ENCODE measurements around the gene MAP3K4.
A peak's percentile ranks its signal among the peaks of the same experiment; 100 is the strongest.

Gene MAP3K4

GRCh38 chr6:161125591-161125990 lies 134.0 kb downstream of the MAP3K4 start:
- Histone ChIP-seq H3K9me3 (ENCODE audit: control insufficient read depth, low read length) (peaks cover 43% of the 10 kb centered on the region), H3K27ac (ENCODE audit: low read depth, low read length, severe bottlenecking) (peak overlapping the region; percentile 36), H3K4me3 (ENCODE audit: extremely low read depth, insufficient read depth, low read length, poor library complexity, severe bottlenecking) (no peak overlapping the region), H3K36me3 (ENCODE audit: control insufficient read depth, insufficient read depth, low read length) (peaks cover 51% of the 10 kb centered on the region), H3K4me1 (ENCODE audit: control insufficient read depth, insufficient read depth, low read length, poor library complexity, severe bottlenecking) (no peaks in the 10 kb centered on the region)
- whole genome bisulfite sequencing, 2 experiments (ENCODE audit: insufficient coverage in 2 of 2), result 83% methylated on average over 1 of the region's 2 CpGs; no CpG with 5 or more reads in 1 of the 2 experiments

GRCh38 chr6:161127071-161127740 lies 135.6 kb downstream of the MAP3K4 start:
- no peak overlapping the region for H3K27ac ChIP-seq (ENCODE audit: low read depth, low read length, severe bottlenecking)
- peaks cover 63% of the 10 kb centered on the region for H3K36me3 ChIP-seq (ENCODE audit: control insufficient read depth, insufficient read depth, low read length)
- 90 to 100% methylated on average over 5 to 7 of the region's 7 CpGs for WGBS, 2 experiments (ENCODE audit: insufficient coverage in 2 of 2)
- H3K4me3 ChIP-seq (ENCODE audit: extremely low read depth, insufficient read depth, low read length, poor library complexity, severe bottlenecking), result no peak overlapping the region
- H3K4me1 ChIP-seq (ENCODE audit: control insufficient read depth, insufficient read depth, low read length, poor library complexity, severe bottlenecking), result no peaks in the 10 kb centered on the region
- H3K9me3 ChIP-seq (ENCODE audit: control insufficient read depth, low read length), result peaks cover 37% of the 10 kb centered on the region

GRCh38 chr6:161128230-161128629 lies 136.7 kb downstream of the MAP3K4 start:
- H3K36me3 ChIP-seq (ENCODE audit: control insufficient read depth, insufficient read depth, low read length), result peaks cover 65% of the 10 kb centered on the region
- H3K27ac ChIP-seq (ENCODE audit: low read depth, low read length, severe bottlenecking), result no peak overlapping the region
- peaks cover 32% of the 10 kb centered on the region for H3K9me3 ChIP-seq (ENCODE audit: control insufficient read depth, low read length)
- 92 to 100% methylated on average over 1 to 2 of the region's 2 CpGs for WGBS, 2 experiments (ENCODE audit: insufficient coverage in 2 of 2)
- H3K4me3 ChIP-seq (ENCODE audit: extremely low read depth, insufficient read depth, low read length, poor library complexity, severe bottlenecking), result no peak overlapping the region
- no peaks in the 10 kb centered on the region for H3K4me1 ChIP-seq (ENCODE audit: control insufficient read depth, insufficient read depth, low read length, poor library complexity, severe bottlenecking)

- Histone ChIP-seq H3K4me1 (ENCODE audit: control insufficient read depth, insufficient read depth, low read length, poor library complexity, severe bottlenecking) (no peaks in the 10 kb centered on the region), H3K27ac (ENCODE audit: low read depth, low read length, severe bottlenecking) (no peak overlapping the region), H3K4me3 (ENCODE audit: extremely low read depth, insufficient read depth, low read length, poor library complexity, severe bottlenecking) (no peak overlapping the region), H3K9me3 (ENCODE audit: control insufficient read depth, low read length) (peaks cover 30% of the 10 kb centered on the region), H3K36me3 (ENCODE audit: control insufficient read depth, insufficient read depth, low read length) (peaks cover 70% of the 10 kb centered on the region)
- WGBS, 2 experiments (ENCODE audit: insufficient coverage in 2 of 2), result 87 to 88% methylated on average over 11 of the region's 12 CpGs
These were observed 137.2 kb downstream of the MAP3K4 start for GRCh38 chr6:161128680-161129196.

GRCh38 chr6:161130541-161130940 lies 139.0 kb downstream of the MAP3K4 start:
- Histone ChIP-seq H3K4me1 (ENCODE audit: control insufficient read depth, insufficient read depth, low read length, poor library complexity, severe bottlenecking) (no peaks in the 10 kb centered on the region), H3K9me3 (ENCODE audit: control insufficient read depth, low read length) (peaks cover 29% of the 10 kb centered on the region), H3K36me3 (ENCODE audit: control insufficient read depth, insufficient read depth, low read length) (peaks cover 88% of the 10 kb centered on the region), H3K27ac (ENCODE audit: low read depth, low read length, severe bottlenecking) (no peak overlapping the region), H3K4me3 (ENCODE audit: extremely low read depth, insufficient read depth, low read length, poor library complexity, severe bottlenecking) (no peak overlapping the region)
- 87 to 92% methylated on average over 6 to 7 of the region's 7 CpGs for WGBS, 2 experiments (ENCODE audit: insufficient coverage in 2 of 2)

GRCh38 chr6:161130967-161131766 lies 139.6 kb downstream of the MAP3K4 start:
- Histone ChIP-seq H3K4me3 (ENCODE audit: extremely low read depth, insufficient read depth, low read length, poor library complexity, severe bottlenecking) (no peak overlapping the region), H3K9me3 (ENCODE audit: control insufficient read depth, low read length) (peaks cover 22% of the 10 kb centered on the region), H3K27ac (ENCODE audit: low read depth, low read length, severe bottlenecking) (no peak overlapping the region), H3K36me3 (ENCODE audit: control insufficient read depth, insufficient read depth, low read length) (peaks cover 91% of the 10 kb centered on the region), H3K4me1 (ENCODE audit: control insufficient read depth, insufficient read depth, low read length, poor library complexity, severe bottlenecking) (no peaks in the 10 kb centered on the region)
- 96 to 100% methylated on average over 2 of the region's 3 CpGs for WGBS, 2 experiments (ENCODE audit: insufficient coverage in 2 of 2)

GRCh38 chr6:161132384-161132783 lies 140.8 kb downstream of the MAP3K4 start:
- Histone ChIP-seq H3K27ac (ENCODE audit: low read depth, low read length, severe bottlenecking) (no peak overlapping the region), H3K9me3 (ENCODE audit: control insufficient read depth, low read length) (peaks cover 11% of the 10 kb centered on the region), H3K4me3 (ENCODE audit: extremely low read depth, insufficient read depth, low read length, poor library complexity, severe bottlenecking) (no peak overlapping the region), H3K4me1 (ENCODE audit: control insufficient read depth, insufficient read depth, low read length, poor library complexity, severe bottlenecking) (no peaks in the 10 kb centered on the region), H3K36me3 (ENCODE audit: control insufficient read depth, insufficient read depth, low read length) (peaks cover 88% of the 10 kb centered on the region)
- 87 to 94% methylated on average over 10 to 11 of the region's 11 CpGs for WGBS, 2 experiments (ENCODE audit: insufficient coverage in 2 of 2)

GRCh38 chr6:161133963-161134362 lies 142.4 kb downstream of the MAP3K4 start:
- H3K27ac ChIP-seq (ENCODE audit: low read depth, low read length, severe bottlenecking), result no peak overlapping the region
- H3K9me3 ChIP-seq (ENCODE audit: control insufficient read depth, low read length), result peaks cover under 1% of the 10 kb centered on the region
- H3K36me3 ChIP-seq (ENCODE audit: control insufficient read depth, insufficient read depth, low read length), result peaks cover 86% of the 10 kb centered on the region
- no peaks in the 10 kb centered on the region for H3K4me1 ChIP-seq (ENCODE audit: control insufficient read depth, insufficient read depth, low read length, poor library complexity, severe bottlenecking)
- H3K4me3 ChIP-seq (ENCODE audit: extremely low read depth, insufficient read depth, low read length, poor library complexity, severe bottlenecking), result no peak overlapping the region
- 91 to 98% methylated on average over 5 to 6 of the region's 9 CpGs for WGBS, 2 experiments (ENCODE audit: insufficient coverage in 2 of 2)

GRCh38 chr6:161134550-161135298 lies 143.2 kb downstream of the MAP3K4 start:
- H3K27ac ChIP-seq (ENCODE audit: low read depth, low read length, severe bottlenecking), result no peak overlapping the region
- WGBS, 2 experiments (ENCODE audit: insufficient coverage in 2 of 2), result 97 to 99% methylated on average over 16 to 17 of the region's 17 CpGs
- H3K4me1 ChIP-seq (ENCODE audit: control insufficient read depth, insufficient read depth, low read length, poor library complexity, severe bottlenecking), result no peaks in the 10 kb centered on the region
- peaks cover 86% of the 10 kb centered on the region for H3K36me3 ChIP-seq (ENCODE audit: control insufficient read depth, insufficient read depth, low read length)
- H3K9me3 ChIP-seq (ENCODE audit: control insufficient read depth, low read length), result no peaks in the 10 kb centered on the region
- no peak overlapping the region for H3K4me3 ChIP-seq (ENCODE audit: extremely low read depth, insufficient read depth, low read length, poor library complexity, severe bottlenecking)

- no peaks in the 10 kb centered on the region for H3K9me3 ChIP-seq (ENCODE audit: control insufficient read depth, low read length)
- H3K27ac ChIP-seq (ENCODE audit: low read depth, low read length, severe bottlenecking), result no peak overlapping the region
- 92 to 93% methylated on average over 21 to 22 of the region's 23 CpGs for WGBS, 2 experiments (ENCODE audit: insufficient coverage in 2 of 2)
- H3K36me3 ChIP-seq (ENCODE audit: control insufficient read depth, insufficient read depth, low read length), result peaks cover 84% of the 10 kb centered on the region
- H3K4me3 ChIP-seq (ENCODE audit: extremely low read depth, insufficient read depth, low read length, poor library complexity, severe bottlenecking), result no peak overlapping the region
- H3K4me1 ChIP-seq (ENCODE audit: control insufficient read depth, insufficient read depth, low read length, poor library complexity, severe bottlenecking), result no peaks in the 10 kb centered on the region
These were observed 144.4 kb downstream of the MAP3K4 start for GRCh38 chr6:161135695-161136591.

Data from mesodermal cell (in vitro differentiated cells).